Ovary (tissue), 9 donors: ENCODE measurements around the gene ASL. TPM values are rescaled to one million over a fixed set of nuclear protein-coding genes. Genes with fewer than 3 reads are reported as not detected.

Experiments used
- DNase-seq, 5 donors: peaks; one replicate each; pipeline ENCODE4 v3.0.0-alpha.2; 2019 to 2020
- H3K27ac ChIP-seq, 2 donors: fragments of 200-600 bp; one replicate each; pipeline versions ENCODE4 v1.5.1 to v1.8.0; 2019 to 2022
- H3K27me3 ChIP-seq: fragments of 200-600 bp; one replicate; pipeline ENCODE4 v1.8.0; 2022
- H3K36me3 ChIP-seq: fragments of 200-600 bp; sonication (generic); one replicate; pipeline ENCODE4 v1.5.1; 2019
- H3K4me1 ChIP-seq: one replicate; pipeline ENCODE4 v1.8.1; 2013; ENCODE audit warnings: mild to moderate bottlenecking, moderate library complexity; ENCODE audit not compliant: insufficient read depth
- H3K4me3 ChIP-seq: fragments of 200-600 bp; sonication (generic); one replicate; pipeline ENCODE4 v1.5.1; 2017
- H3K9me3 ChIP-seq, 2 donors: fragments of 200-600 bp in 1 of 2; sonication (generic) in 1 of 2; one replicate each; pipeline versions ENCODE4 v1.5.1 to v1.8.1; 2013 to 2019; ENCODE audit warnings: mild to moderate bottlenecking in 1 of 2, moderate library complexity in 1 of 2
- EP300 ChIP-seq: sonication (generic); formaldehyde crosslinking; IDR thresholded peaks from one replicate; pipeline ENCODE4 v1.6.1; 2017; ENCODE audit warnings: antibody characterized with exemption
- POLR2A ChIP-seq: fragments of 450-650 bp; IDR thresholded peaks from one replicate; pipeline ENCODE4 v1.6.1; 2017; ENCODE audit warnings: antibody characterized with exemption, mild to moderate bottlenecking, moderate library complexity
- whole genome bisulfite sequencing, 3 donors: extraction: QIAGEN DNeasy Blood & Tissue Kit in 1 of 3; methylation state at CpG; one replicate each; pipeline versions ENCODE4 v1.1.5 to v1.1.7; 2013 to 2017; 5-methylcytosine and 5-hydroxymethylcytosine counted together
- intact Hi-C, 4 donors: fragments of 100-400 bp; cut with DNase I; formaldehyde crosslinking; loops; one replicate each; pipeline versions ENCODE4 v1.11.0 to v1.15.1; 2022 to 2023
- polyA plus RNA-seq, 2 donors: library from polyadenylated mRNA; stranded (reverse); fragments of 200-250 nt in 1 of 2; fragments of 350-450 nt in 1 of 2; fragmentation: Illumina TruSeq in 1 of 2; extraction: RNeasy Lipid Tissue Mini Kit (QIAGEN cat#74804) in 1 of 2; gene quantifications; one replicate each; pipeline ENCODE4 v1.2.3, GENCODE V29; 2013 to 2014
- total RNA-seq, 7 donors: library from RNA; depleted of rRNA in 2 of 7; stranded (reverse); fragments of >200 nt in 2 of 7; fragmentation: NEBNext Ultra II Directional in 3 of 7; extraction: Animal tissue kit (Norgen Biotek cat#: 25700) in 3 of 7; gene quantifications; one replicate each; pipeline versions ENCODE4 v1.1.0 to v1.2.4, GENCODE V29; 2016 to 2023
- TF ChIP-seq, protein P1 (sequence below), 3 donors: fragments of 450-650 bp in 2 of 3; fragments of 200-600 bp in 1 of 3; IDR thresholded peaks; one replicate each; pipeline versions ENCODE4 v1.5.1 to v1.8.0; 2016 to 2022; ENCODE audit warnings: antibody characterized with exemption in 3 of 3, mild to moderate bottlenecking in 1 of 3
- donor health status: DM: no; HTN: no; CAD: no; lungs with moderate emphysema.
- donor health status: DM: no; HTN: no; CAD: no.
- donor health status: Bipolar disorder and iron deficiency.
- donor health status: DM: yes; HTN: yes; CAD: no.
- donor health status: DM: no; HTN: no; CAD: no.
- donor health status: DM: yes; HTN: yes; CAD: no.

The ASL gene
- total and polyA plus RNA-seq, 9 donors: 2.8 to 28.8 (median 18.6) TPM

DNA sequence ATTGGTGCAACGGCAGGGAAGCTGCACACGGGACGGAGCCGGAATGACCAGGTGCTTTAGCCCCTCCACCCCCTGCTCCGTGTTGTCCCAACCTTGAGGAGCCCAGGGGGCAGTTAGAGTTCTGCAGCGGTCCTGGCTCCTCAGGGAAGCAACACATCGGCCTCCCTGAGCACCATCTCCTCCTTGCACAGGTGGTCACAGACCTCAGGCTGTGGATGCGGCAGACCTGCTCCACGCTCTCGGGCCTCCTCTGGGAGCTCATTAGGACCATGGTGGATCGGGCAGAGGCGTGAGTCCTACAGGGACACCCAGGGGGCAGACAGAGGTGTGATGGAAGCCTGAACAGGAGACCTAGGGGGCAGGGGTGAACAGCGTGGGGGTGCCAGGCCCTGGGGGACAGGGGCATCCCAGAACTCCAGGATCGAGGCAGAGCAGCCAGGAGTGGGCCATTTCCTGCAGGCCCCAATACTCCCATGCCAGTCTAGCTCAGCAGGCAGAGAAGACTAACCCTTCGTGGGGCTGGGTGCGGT, 7.3 kb downstream of the ASL start:
- intact Hi-C loops: no loop called here
- Histone ChIP-seq H3K9me3 (no peaks in the 10 kb centered on the region), H3K4me3 (no peak overlapping the region), H3K4me1 (no peaks in the 10 kb centered on the region), H3K27me3 (no peaks in the 10 kb centered on the region), H3K27ac (no peak overlapping the region), H3K36me3 (no peaks in the 10 kb centered on the region)
- DNase-seq: no peak
- TF ChIP-seq POLR2A (no peak), EP300 (no peak)
- TF ChIP-seq, protein P1, sequence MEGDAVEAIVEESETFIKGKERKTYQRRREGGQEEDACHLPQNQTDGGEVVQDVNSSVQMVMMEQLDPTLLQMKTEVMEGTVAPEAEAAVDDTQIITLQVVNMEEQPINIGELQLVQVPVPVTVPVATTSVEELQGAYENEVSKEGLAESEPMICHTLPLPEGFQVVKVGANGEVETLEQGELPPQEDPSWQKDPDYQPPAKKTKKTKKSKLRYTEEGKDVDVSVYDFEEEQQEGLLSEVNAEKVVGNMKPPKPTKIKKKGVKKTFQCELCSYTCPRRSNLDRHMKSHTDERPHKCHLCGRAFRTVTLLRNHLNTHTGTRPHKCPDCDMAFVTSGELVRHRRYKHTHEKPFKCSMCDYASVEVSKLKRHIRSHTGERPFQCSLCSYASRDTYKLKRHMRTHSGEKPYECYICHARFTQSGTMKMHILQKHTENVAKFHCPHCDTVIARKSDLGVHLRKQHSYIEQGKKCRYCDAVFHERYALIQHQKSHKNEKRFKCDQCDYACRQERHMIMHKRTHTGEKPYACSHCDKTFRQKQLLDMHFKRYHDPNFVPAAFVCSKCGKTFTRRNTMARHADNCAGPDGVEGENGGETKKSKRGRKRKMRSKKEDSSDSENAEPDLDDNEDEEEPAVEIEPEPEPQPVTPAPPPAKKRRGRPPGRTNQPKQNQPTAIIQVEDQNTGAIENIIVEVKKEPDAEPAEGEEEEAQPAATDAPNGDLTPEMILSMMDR (IDR thresholded peaks at IDR 0.05): no peak
- WGBS, 3 donors: 91 to 97% (median 93%) methylated on average over 15 to 16 of the region's 16 CpGs

DNA sequence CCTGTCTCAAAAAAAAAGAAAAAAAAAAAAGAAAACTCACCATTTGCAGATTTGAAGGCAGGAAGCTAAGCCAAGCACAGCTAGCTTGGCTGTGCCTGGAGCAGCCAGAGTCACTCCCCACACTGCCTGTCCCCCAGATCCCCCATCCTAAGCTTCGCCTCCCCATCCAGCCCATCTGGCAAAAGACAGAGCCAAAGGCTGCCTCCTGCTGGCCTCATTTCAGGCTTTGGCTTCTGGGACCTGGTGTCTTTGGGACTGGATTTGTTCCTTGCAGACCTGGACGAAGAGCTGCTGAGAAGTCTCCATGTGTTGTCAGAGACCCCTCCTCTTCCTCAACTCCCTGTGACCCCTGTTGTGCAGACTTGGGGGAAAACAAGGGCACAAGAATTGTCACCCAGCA, 8.1 kb downstream of the ASL start:
- intact Hi-C loops: no loop called here
- Histone ChIP-seq H3K27ac (no peak overlapping the region), H3K36me3 (no peaks in the 10 kb centered on the region), H3K27me3 (no peaks in the 10 kb centered on the region), H3K4me3 (no peak overlapping the region), H3K9me3 (no peaks in the 10 kb centered on the region), H3K4me1 (no peaks in the 10 kb centered on the region)
- no peak for DNase-seq
- TF ChIP-seq EP300: no peak
- TF ChIP-seq POLR2A: no peak
- TF ChIP-seq, protein P1 (IDR thresholded peaks at IDR 0.05): no peak
- WGBS, 3 donors: 86 to 94% (median 91%) methylated on average over 2 of the region's 2 CpGs

DNA sequence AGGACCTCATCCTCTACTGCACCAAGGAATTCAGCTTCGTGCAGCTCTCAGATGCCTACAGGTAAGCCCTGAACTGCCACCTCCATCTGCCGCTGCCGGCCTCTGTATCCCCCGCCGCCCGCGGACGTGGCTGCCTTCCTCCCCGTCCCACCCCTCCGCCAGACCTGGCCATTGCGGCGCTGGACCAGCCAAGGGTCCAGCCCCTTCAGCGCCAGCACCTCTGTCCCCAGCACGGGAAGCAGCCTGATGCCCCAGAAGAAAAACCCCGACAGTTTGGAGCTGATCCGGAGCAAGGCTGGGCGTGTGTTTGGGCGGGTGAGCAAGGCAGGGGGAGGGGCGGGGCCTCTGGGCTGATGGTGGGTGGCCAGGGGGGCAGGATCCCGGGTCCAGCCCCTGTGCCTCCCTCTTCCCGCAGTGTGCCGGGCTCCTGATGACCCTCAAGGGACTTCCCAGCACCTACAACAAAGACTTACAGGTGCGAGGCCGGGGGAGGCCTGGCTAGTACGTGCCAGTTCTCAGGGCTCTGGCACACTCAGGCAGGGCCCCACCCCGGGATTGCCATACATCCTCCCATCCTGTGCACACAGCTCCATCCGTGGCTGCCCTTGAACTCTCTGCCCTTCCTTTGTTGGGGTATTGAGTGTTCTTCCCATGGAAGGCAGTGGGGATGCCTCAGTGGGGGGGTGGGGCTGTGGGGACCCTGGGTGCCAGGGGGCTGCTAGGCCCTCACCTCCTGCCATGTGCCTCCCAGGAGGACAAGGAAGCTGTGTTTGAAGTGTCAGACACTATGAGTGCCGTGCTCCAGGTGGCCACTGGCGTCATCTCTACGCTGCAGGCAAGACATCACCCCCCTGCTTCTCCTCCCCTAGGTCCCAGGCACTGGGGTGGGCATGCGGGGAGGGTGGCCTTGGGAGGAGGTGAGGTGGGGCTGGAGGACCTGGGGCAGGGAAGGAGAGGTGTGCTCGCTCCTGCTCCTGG, 13.5 kb downstream of the ASL start:
- no peak for DNase-seq
- H3K4me3 ChIP-seq: no peak overlapping the region
- TF ChIP-seq, protein P1 (IDR thresholded peaks at IDR 0.05): no peak
- TF ChIP-seq POLR2A (no peak), EP300 (no peak)
- no peak overlapping the region for H3K27ac ChIP-seq
- intact Hi-C loops: no loop called here
- WGBS, 3 donors: 76 to 78% (median 76%) methylated on average over 24 to 32 of the region's 32 CpGs
- H3K9me3 ChIP-seq: no peaks in the 10 kb centered on the region
- H3K4me1 ChIP-seq: no peaks in the 10 kb centered on the region
- no peaks in the 10 kb centered on the region for H3K27me3 ChIP-seq
- H3K36me3 ChIP-seq: no peaks in the 10 kb centered on the region

DNA sequence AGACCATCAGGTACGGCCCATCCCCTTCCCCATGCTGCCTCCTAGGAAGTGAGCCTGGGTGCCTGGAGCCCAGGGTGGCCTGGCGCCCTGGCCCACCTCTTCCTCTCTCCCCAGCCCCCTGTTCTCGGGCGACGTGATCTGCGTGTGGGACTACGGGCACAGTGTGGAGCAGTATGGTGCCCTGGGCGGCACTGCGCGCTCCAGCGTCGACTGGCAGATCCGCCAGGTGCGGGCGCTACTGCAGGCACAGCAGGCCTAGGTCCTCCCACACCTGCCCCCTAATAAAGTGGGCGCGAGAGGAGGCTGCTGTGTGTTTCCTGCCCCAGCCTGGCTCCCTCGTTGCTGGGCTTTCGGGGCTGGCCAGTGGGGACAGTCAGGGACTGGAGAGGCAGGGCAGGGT, 17.0 kb downstream of the ASL start:
- TF ChIP-seq, protein P1 (IDR thresholded peaks at IDR 0.05): no peak
- TF ChIP-seq POLR2A (no peak), EP300 (no peak)
- Histone ChIP-seq H3K27ac (no peak overlapping the region), H3K4me1 (no peaks in the 10 kb centered on the region), H3K9me3 (no peaks in the 10 kb centered on the region), H3K4me3 (no peak overlapping the region), H3K27me3 (no peaks in the 10 kb centered on the region), H3K36me3 (no peaks in the 10 kb centered on the region)
- WGBS, 3 donors: 94 to 95% (median 94%) methylated on average over 19 of the region's 19 CpGs
- DNase-seq: no peak
- intact Hi-C loops: no loop called here
